GM23338 (cell line): Measurements from ENCODE around the gene CHST11. TPM values are rescaled to one million over a fixed set of nuclear protein-coding genes. Genes with fewer than 3 reads are reported as not detected.

ENCODE experiments used
- ATAC-seq: fragments of 200-7000 bp; cut with Tn5 transposase; 3 replicates; pipeline ENCODE4 v1.9.1; 2020
- DNase-seq: peaks from one replicate; pipeline ENCODE4 v3.0.0-alpha.2; 2015; ENCODE audit warnings: low spot score
- H2AFZ ChIP-seq: fragments of 200-600 bp; sonication (generic); 2 replicates; pipeline ENCODE4 v1.8.0; 2016; ENCODE audit warnings: antibody characterized with exemption, mild to moderate bottlenecking, moderate library complexity
- H3F3A ChIP-seq: fragments of 200-600 bp; sonication (generic); replicated peaks from 2 replicates; pipeline ENCODE4 v1.8.0; 2017; ENCODE audit warnings: antibody characterized with exemption, mixed run types, low read depth
- H3K27ac ChIP-seq: fragments of 200-600 bp; sonication (generic); 2 replicates; pipeline ENCODE4 v1.6.1; 2016; ENCODE audit warnings: low read depth
- H3K27me3 ChIP-seq: fragments of 200-600 bp; sonication (generic); 2 replicates; pipeline ENCODE4 v1.8.0; 2016; ENCODE audit warnings: mild to moderate bottlenecking, mixed run types, moderate library complexity; ENCODE audit not compliant: insufficient read depth
- H3K36me3 ChIP-seq: fragments of 200-600 bp; sonication (generic); 2 replicates; pipeline ENCODE4 v1.8.0; 2016; ENCODE audit warnings: mild to moderate bottlenecking; ENCODE audit not compliant: insufficient read depth
- H3K4me1 ChIP-seq: fragments of 200-600 bp; sonication (generic); 2 replicates; pipeline ENCODE4 v1.8.0; 2016; ENCODE audit warnings: mild to moderate bottlenecking, moderate library complexity; ENCODE audit not compliant: insufficient read depth
- H3K4me2 ChIP-seq: fragments of 200-600 bp; sonication (generic); 2 replicates; pipeline ENCODE4 v1.7.1; 2017; ENCODE audit warnings: mixed run types
- H3K4me3 ChIP-seq: fragments of 200-600 bp; sonication (generic); 2 replicates; pipeline ENCODE4 v1.6.1; 2016; ENCODE audit warnings: mixed run types
- H3K79me2 ChIP-seq: fragments of 200-600 bp; sonication (generic); replicated peaks from 2 replicates; pipeline ENCODE4 v1.8.0; 2017; ENCODE audit warnings: mild to moderate bottlenecking; ENCODE audit not compliant: insufficient read depth
- H3K9me2 ChIP-seq: fragments of 200-600 bp; sonication (generic); 2 replicates; pipeline ENCODE4 v1.8.0; 2017; ENCODE audit not compliant: insufficient read depth
- H4K20me1 ChIP-seq: fragments of 200-600 bp; sonication (generic); replicated peaks from 2 replicates; pipeline ENCODE4 v1.8.0; 2017; ENCODE audit warnings: mild to moderate bottlenecking; ENCODE audit not compliant: insufficient read depth
- H3K27ac Mint-ChIP-seq: 2 replicates; pipeline ENCODE4 v1.8.0; 2020; ENCODE audit warnings: inconsistent platforms, mild to moderate bottlenecking, moderate library complexity, mixed read lengths
- H3K27me3 Mint-ChIP-seq: 3 replicates; pipeline ENCODE4 v1.8.0; 2022; ENCODE audit warnings: low read depth, mild to moderate bottlenecking, moderate library complexity, mixed read lengths, inconsistent platforms; ENCODE audit not compliant: insufficient read depth, poor library complexity
- H3K36me3 Mint-ChIP-seq: 3 replicates; pipeline ENCODE4 v1.8.0; 2021; ENCODE audit warnings: low read depth, mild to moderate bottlenecking, inconsistent platforms, moderate library complexity, mixed read lengths
- H3K4me1 Mint-ChIP-seq: 3 replicates; pipeline ENCODE4 v1.8.0; 2020; ENCODE audit warnings: mild to moderate bottlenecking, inconsistent platforms, mixed read lengths
- H3K4me3 Mint-ChIP-seq: 3 replicates; pipeline ENCODE4 v1.8.0; 2021; ENCODE audit warnings: moderate library complexity, mild to moderate bottlenecking, inconsistent platforms, mixed read lengths
- H3K9me3 Mint-ChIP-seq: 3 replicates; pipeline ENCODE4 v1.8.0; 2020; ENCODE audit warnings: moderate library complexity, mild to moderate bottlenecking, inconsistent platforms, mixed read lengths
- CREB1 ChIP-seq: fragments of 250-450 bp; sonication (Bioruptor Pico); IDR thresholded peaks from 2 replicates; pipeline ENCODE4 v1.5.0; 2020; ENCODE audit warnings: low read depth, mild to moderate bottlenecking, moderate library complexity
- EZH2 ChIP-seq: fragments of 200-600 bp; sonication (generic); IDR thresholded peaks from one replicate; pipeline ENCODE4 v1.8.0; 2017; ENCODE audit warnings: antibody characterized with exemption, mild to moderate bottlenecking, low read depth; ENCODE audit not compliant: unreplicated experiment
- EZH2phosphoT487 ChIP-seq: fragments of 200-600 bp; sonication (generic); IDR thresholded peaks from one replicate; pipeline ENCODE4 v1.8.1; 2018; ENCODE audit warnings: antibody characterized with exemption; ENCODE audit not compliant: unreplicated experiment
- NANOG ChIP-seq: IDR thresholded peaks from 2 replicates; pipeline ENCODE4 v1.6.1; 2016; ENCODE audit warnings: antibody characterized with exemption, borderline replicate concordance
- ZNF114 ChIP-seq: fragments of 250-450 bp; sonication (Bioruptor Pico); IDR thresholded peaks from 2 replicates; pipeline ENCODE4 v1.5.0; 2020; ENCODE audit warnings: mild to moderate bottlenecking, moderate library complexity
- ZNF331 ChIP-seq: fragments of 250-450 bp; sonication (Bioruptor Pico); IDR thresholded peaks from 2 replicates; pipeline ENCODE4 v1.5.0; 2020; ENCODE audit warnings: low read depth, mild to moderate bottlenecking, moderate library complexity
- polyA plus RNA-seq: library from polyadenylated mRNA; unstranded; fragments of >200 nt; fragmentation: Nextera tagmentation; extraction: Ambion mirVana; gene quantifications from 2 replicates; pipeline ENCODE4 v1.2.1, GENCODE V29; 2016
- total RNA-seq: library from RNA; depleted of rRNA; stranded (reverse); fragments of >200 nt; shearing (Covaris generic); gene quantifications from 2 replicates; pipeline ENCODE4 v1.2.3, GENCODE V29; 2014
- TF ChIP-seq, protein P1 (sequence below): fragments of 250-450 bp; sonication (Bioruptor Pico); IDR thresholded peaks from 2 replicates; pipeline ENCODE4 v1.5.0; 2020; ENCODE audit warnings: mild to moderate bottlenecking, moderate library complexity
- TF ChIP-seq, protein P2 (sequence below): IDR thresholded peaks from one replicate; pipeline ENCODE4 v1.6.1; 2018; ENCODE audit warnings: antibody characterized with exemption; ENCODE audit not compliant: unreplicated experiment
- TF ChIP-seq, protein P3 (sequence below), 2 experiments: fragments of 200-600 bp in 1 of 2; sonication (generic) in 1 of 2; conservative IDR thresholded peaks; 2 replicates each; pipeline versions ENCODE4 v1.5.1 to v1.6.1; 2016 to 2017; ENCODE audit warnings: antibody characterized with exemption in 2 of 2, low read depth in 2 of 2, mild to moderate bottlenecking in 2 of 2, moderate library complexity in 1 of 2

The CHST11 gene
- total and polyA plus RNA-seq, 2 experiments from 2014 or later = 7.7 to 25.7 TPM

DNA sequence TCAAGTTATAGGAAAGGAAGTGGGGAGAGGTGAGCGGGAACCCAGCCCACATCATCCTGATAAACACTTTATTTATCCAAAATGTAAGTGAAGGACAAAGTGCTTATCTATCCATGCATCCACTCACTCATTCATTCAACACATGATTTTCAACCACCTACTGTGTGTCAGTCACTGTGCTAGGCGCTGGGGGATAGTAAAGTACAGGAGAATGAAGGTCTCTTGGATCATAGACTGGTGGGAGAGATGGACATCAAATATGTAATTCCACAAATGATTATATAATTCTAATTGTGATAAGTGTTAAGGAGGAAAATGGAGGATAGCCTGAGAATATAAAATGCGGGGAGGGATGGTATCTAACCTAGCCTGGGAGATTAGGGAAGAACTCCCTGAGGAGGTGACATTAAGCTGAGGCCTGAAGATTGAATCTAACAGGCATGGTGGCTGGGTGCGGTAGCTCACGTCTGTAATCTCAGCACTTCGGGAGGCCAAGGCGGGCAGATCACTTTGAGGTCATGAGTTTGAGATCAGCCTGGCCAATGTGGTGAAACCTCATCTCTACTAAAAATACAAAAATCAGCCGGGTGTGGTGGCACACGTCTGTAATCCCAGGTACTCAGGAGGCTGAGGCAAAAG is 41.3 kb upstream of the CHST11 start:
- Histone ChIP-seq H2AFZ (no peak overlapping the region), H3K79me2 (no peaks in the 10 kb centered on the region), H3K4me1 (peaks cover 21% of the 10 kb centered on the region), H3K9me2 (no peaks in the 10 kb centered on the region), H3K27ac (no peak overlapping the region), H3F3A (no peaks in the 10 kb centered on the region), H3K4me2 (no peak overlapping the region), H4K20me1 (no peaks in the 10 kb centered on the region), H3K4me3 (no peak overlapping the region), H3K36me3 (no peaks in the 10 kb centered on the region), H3K27me3 (no peaks in the 10 kb centered on the region)
- Mint-ChIP-seq H3K27me3 (no peaks in the 10 kb centered on the region), H3K27ac (no peak overlapping the region), H3K4me1 (peaks cover 12% of the 10 kb centered on the region), H3K36me3 (no peaks in the 10 kb centered on the region), H3K4me3 (no peak overlapping the region), H3K9me3 (no peaks in the 10 kb centered on the region)
- ATAC-seq (no peak), DNase-seq (no peak)
- TF ChIP-seq ZNF114 (CRISPR knock-in tag) = no peak
- no peak for TF ChIP-seq NANOG
- no peak for TF ChIP-seq EZH2phosphoT487
- TF ChIP-seq CREB1 (CRISPR knock-in tag) = no peak
- TF ChIP-seq, protein P1, sequence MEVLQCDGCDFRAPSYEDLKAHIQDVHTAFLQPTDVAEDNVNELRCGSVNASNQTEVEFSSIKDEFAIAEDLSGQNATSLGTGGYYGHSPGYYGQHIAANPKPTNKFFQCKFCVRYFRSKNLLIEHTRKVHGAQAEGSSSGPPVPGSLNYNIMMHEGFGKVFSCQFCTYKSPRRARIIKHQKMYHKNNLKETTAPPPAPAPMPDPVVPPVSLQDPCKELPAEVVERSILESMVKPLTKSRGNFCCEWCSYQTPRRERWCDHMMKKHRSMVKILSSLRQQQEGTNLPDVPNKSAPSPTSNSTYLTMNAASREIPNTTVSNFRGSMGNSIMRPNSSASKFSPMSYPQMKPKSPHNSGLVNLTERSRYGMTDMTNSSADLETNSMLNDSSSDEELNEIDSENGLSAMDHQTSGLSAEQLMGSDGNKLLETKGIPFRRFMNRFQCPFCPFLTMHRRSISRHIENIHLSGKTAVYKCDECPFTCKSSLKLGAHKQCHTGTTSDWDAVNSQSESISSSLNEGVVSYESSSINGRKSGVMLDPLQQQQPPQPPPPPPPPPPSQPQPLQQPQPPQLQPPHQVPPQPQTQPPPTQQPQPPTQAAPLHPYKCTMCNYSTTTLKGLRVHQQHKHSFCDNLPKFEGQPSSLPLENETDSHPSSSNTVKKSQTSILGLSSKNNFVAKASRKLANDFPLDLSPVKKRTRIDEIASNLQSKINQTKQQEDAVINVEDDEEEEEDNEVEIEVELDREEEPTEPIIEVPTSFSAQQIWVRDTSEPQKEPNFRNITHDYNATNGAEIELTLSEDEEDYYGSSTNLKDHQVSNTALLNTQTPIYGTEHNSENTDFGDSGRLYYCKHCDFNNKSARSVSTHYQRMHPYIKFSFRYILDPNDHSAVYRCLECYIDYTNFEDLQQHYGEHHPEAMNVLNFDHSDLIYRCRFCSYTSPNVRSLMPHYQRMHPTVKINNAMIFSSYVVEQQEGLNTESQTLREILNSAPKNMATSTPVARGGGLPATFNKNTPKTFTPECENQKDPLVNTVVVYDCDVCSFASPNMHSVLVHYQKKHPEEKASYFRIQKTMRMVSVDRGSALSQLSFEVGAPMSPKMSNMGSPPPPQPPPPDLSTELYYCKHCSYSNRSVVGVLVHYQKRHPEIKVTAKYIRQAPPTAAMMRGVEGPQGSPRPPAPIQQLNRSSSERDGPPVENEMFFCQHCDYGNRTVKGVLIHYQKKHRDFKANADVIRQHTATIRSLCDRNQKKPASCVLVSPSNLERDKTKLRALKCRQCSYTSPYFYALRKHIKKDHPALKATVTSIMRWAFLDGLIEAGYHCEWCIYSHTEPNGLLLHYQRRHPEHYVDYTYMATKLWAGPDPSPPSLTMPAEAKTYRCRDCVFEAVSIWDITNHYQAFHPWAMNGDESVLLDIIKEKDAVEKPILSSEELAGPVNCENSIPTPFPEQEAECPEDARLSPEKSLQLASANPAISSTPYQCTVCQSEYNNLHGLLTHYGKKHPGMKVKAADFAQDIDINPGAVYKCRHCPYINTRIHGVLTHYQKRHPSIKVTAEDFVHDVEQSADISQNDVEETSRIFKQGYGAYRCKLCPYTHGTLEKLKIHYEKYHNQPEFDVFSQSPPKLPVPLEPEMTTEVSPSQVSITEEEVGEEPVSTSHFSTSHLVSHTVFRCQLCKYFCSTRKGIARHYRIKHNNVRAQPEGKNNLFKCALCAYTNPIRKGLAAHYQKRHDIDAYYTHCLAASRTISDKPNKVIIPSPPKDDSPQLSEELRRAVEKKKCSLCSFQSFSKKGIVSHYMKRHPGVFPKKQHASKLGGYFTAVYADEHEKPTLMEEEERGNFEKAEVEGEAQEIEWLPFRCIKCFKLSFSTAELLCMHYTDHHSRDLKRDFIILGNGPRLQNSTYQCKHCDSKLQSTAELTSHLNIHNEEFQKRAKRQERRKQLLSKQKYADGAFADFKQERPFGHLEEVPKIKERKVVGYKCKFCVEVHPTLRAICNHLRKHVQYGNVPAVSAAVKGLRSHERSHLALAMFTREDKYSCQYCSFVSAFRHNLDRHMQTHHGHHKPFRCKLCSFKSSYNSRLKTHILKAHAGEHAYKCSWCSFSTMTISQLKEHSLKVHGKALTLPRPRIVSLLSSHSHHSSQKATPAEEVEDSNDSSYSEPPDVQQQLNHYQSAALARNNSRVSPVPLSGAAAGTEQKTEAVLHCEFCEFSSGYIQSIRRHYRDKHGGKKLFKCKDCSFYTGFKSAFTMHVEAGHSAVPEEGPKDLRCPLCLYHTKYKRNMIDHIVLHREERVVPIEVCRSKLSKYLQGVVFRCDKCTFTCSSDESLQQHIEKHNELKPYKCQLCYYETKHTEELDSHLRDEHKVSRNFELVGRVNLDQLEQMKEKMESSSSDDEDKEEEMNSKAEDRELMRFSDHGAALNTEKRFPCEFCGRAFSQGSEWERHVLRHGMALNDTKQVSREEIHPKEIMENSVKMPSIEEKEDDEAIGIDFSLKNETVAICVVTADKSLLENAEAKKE (CRISPR knock-in tag) = no peak
- TF ChIP-seq ZNF331 = no peak
- TF ChIP-seq, protein P2, sequence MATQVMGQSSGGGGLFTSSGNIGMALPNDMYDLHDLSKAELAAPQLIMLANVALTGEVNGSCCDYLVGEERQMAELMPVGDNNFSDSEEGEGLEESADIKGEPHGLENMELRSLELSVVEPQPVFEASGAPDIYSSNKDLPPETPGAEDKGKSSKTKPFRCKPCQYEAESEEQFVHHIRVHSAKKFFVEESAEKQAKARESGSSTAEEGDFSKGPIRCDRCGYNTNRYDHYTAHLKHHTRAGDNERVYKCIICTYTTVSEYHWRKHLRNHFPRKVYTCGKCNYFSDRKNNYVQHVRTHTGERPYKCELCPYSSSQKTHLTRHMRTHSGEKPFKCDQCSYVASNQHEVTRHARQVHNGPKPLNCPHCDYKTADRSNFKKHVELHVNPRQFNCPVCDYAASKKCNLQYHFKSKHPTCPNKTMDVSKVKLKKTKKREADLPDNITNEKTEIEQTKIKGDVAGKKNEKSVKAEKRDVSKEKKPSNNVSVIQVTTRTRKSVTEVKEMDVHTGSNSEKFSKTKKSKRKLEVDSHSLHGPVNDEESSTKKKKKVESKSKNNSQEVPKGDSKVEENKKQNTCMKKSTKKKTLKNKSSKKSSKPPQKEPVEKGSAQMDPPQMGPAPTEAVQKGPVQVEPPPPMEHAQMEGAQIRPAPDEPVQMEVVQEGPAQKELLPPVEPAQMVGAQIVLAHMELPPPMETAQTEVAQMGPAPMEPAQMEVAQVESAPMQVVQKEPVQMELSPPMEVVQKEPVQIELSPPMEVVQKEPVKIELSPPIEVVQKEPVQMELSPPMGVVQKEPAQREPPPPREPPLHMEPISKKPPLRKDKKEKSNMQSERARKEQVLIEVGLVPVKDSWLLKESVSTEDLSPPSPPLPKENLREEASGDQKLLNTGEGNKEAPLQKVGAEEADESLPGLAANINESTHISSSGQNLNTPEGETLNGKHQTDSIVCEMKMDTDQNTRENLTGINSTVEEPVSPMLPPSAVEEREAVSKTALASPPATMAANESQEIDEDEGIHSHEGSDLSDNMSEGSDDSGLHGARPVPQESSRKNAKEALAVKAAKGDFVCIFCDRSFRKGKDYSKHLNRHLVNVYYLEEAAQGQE = no peak
- TF ChIP-seq, protein P3, sequence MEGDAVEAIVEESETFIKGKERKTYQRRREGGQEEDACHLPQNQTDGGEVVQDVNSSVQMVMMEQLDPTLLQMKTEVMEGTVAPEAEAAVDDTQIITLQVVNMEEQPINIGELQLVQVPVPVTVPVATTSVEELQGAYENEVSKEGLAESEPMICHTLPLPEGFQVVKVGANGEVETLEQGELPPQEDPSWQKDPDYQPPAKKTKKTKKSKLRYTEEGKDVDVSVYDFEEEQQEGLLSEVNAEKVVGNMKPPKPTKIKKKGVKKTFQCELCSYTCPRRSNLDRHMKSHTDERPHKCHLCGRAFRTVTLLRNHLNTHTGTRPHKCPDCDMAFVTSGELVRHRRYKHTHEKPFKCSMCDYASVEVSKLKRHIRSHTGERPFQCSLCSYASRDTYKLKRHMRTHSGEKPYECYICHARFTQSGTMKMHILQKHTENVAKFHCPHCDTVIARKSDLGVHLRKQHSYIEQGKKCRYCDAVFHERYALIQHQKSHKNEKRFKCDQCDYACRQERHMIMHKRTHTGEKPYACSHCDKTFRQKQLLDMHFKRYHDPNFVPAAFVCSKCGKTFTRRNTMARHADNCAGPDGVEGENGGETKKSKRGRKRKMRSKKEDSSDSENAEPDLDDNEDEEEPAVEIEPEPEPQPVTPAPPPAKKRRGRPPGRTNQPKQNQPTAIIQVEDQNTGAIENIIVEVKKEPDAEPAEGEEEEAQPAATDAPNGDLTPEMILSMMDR (conservative IDR thresholded peaks at IDR 0.05; ENCODE audit: low read depth in 2 of 2) = no peak
- TF ChIP-seq EZH2 = no peak
